WTC11 (cell line): Measurements from ENCODE around the gene S1PR3. TPM values are rescaled to one million over a fixed set of nuclear protein-coding genes. Genes with fewer than 3 reads are reported as not detected.

Experiments used
- ATAC-seq: fragments of 200-7000 bp; cut with Tn5 transposase; 2 replicates; pipeline ENCODE4 v1.10.0; 2021; ENCODE audit warnings: mild to moderate bottlenecking, moderate library complexity
- CTCF ChIA-PET: fragments of 300-600 bp; sonication (Branson Sonifier 250); formaldehyde crosslinking; loops from one replicate; lab custom pipeline; 2021; ENCODE audit warnings: antibody characterized with exemption; lab: Charles Lee
- POLR2A ChIA-PET: fragments of 350-600 bp; sonication (Branson Sonifier 250); formaldehyde crosslinking; loops from one replicate; lab custom pipeline; 2021; ENCODE audit warnings: antibody characterized with exemption; lab: Charles Lee
- DNase-seq: peaks from one replicate; pipeline ENCODE4 v3.0.0; 2021; ENCODE audit warnings: low spot score
- H3K27ac Mint-ChIP-seq: 2 replicates; pipeline ENCODE4 v1.8.0; 2021; ENCODE audit warnings: mixed read lengths
- H3K27me3 Mint-ChIP-seq: 2 replicates; pipeline ENCODE4 v1.8.0; 2021; ENCODE audit warnings: low read depth, mild to moderate bottlenecking, moderate library complexity, mixed read lengths
- H3K36me3 Mint-ChIP-seq: 2 replicates; pipeline ENCODE4 v1.8.0; 2021; ENCODE audit warnings: mixed read lengths
- H3K4me1 Mint-ChIP-seq: 2 replicates; pipeline ENCODE4 v1.8.0; 2022; ENCODE audit warnings: mixed read lengths
- H3K4me3 Mint-ChIP-seq: 2 replicates; pipeline ENCODE4 v1.8.0; 2021; ENCODE audit warnings: mild to moderate bottlenecking, moderate library complexity, mixed read lengths
- H3K9me3 Mint-ChIP-seq: 2 replicates; pipeline ENCODE4 v1.8.0; 2021; ENCODE audit warnings: mixed read lengths
- ATF1 ChIP-seq: sonication (generic); formaldehyde crosslinking; IDR thresholded peaks from 2 replicates; pipeline ENCODE4 v1.8.1; 2023; ENCODE audit warnings: mild to moderate bottlenecking, moderate library complexity, missing genetic modification reagents
- ATF3 ChIP-seq: sonication (generic); formaldehyde crosslinking; conservative IDR thresholded peaks from 2 replicates; pipeline ENCODE4 v1.8.1; 2022; ENCODE audit warnings: mild to moderate bottlenecking, missing genetic modification reagents
- CREB1 ChIP-seq: sonication (generic); formaldehyde crosslinking; IDR thresholded peaks from 2 replicates; pipeline ENCODE4 v1.8.0; 2023; ENCODE audit warnings: mild to moderate bottlenecking, missing genetic modification reagents
- CREM ChIP-seq: sonication (generic); formaldehyde crosslinking; IDR thresholded peaks from 2 replicates; pipeline ENCODE4 v1.8.1; 2022; ENCODE audit warnings: mild to moderate bottlenecking, missing genetic modification reagents, moderate library complexity
- EMX1 ChIP-seq: fragments of 250-450 bp; sonication (Bioruptor Pico); IDR thresholded peaks from 2 replicates; pipeline ENCODE4 v1.8.0; 2021; ENCODE audit warnings: mild to moderate bottlenecking
- GRHL2 ChIP-seq: fragments of 250-450 bp; sonication (Bioruptor Pico); IDR thresholded peaks from 2 replicates; pipeline ENCODE4 v1.8.0; 2022; ENCODE audit warnings: mild to moderate bottlenecking, moderate library complexity; ENCODE audit not compliant: insufficient replicate concordance, severe bottlenecking
- GTF2I ChIP-seq: fragments of 250-450 bp; sonication (Bioruptor Pico); conservative IDR thresholded peaks from 2 replicates; pipeline ENCODE4 v1.4.0; 2021; ENCODE audit warnings: mild to moderate bottlenecking
- IRF1 ChIP-seq: sonication (generic); formaldehyde crosslinking; IDR thresholded peaks from 2 replicates; pipeline ENCODE4 v1.8.0; 2023; ENCODE audit warnings: missing genetic modification reagents
- MAX ChIP-seq: sonication (generic); formaldehyde crosslinking; IDR thresholded peaks from 2 replicates; pipeline ENCODE4 v1.8.0; 2022; ENCODE audit warnings: mild to moderate bottlenecking, missing genetic modification reagents
- MYBL2 ChIP-seq: sonication (generic); formaldehyde crosslinking; IDR thresholded peaks from 2 replicates; pipeline ENCODE4 v1.8.1; 2023; ENCODE audit warnings: mild to moderate bottlenecking, moderate library complexity, missing genetic modification reagents
- NFATC4 ChIP-seq: fragments of 250-450 bp; sonication (Bioruptor Pico); IDR thresholded peaks from 2 replicates; pipeline ENCODE4 v1.9.0; 2021; ENCODE audit warnings: mild to moderate bottlenecking
- NR1H2 ChIP-seq: sonication (generic); formaldehyde crosslinking; IDR thresholded peaks from 2 replicates; pipeline ENCODE4 v1.9.0; 2021; ENCODE audit warnings: mild to moderate bottlenecking, moderate library complexity, missing genetic modification reagents
- SMAD3 ChIP-seq: sonication (generic); formaldehyde crosslinking; IDR thresholded peaks from 2 replicates; pipeline ENCODE4 v1.8.0; 2022; ENCODE audit warnings: missing genetic modification reagents, mild to moderate bottlenecking, borderline replicate concordance
- TCF7 ChIP-seq: sonication (generic); formaldehyde crosslinking; IDR thresholded peaks from 2 replicates; pipeline ENCODE4 v1.8.0; 2022; ENCODE audit warnings: mild to moderate bottlenecking, low read depth, missing genetic modification reagents, moderate library complexity
- TEAD1 ChIP-seq: sonication (generic); formaldehyde crosslinking; IDR thresholded peaks from 2 replicates; pipeline ENCODE4 v1.8.0; 2022; ENCODE audit warnings: mild to moderate bottlenecking, missing genetic modification reagents
- ZNF121 ChIP-seq: sonication (generic); formaldehyde crosslinking; IDR thresholded peaks from 2 replicates; pipeline ENCODE4 v1.8.0; 2023; ENCODE audit warnings: missing genetic modification reagents
- ZNF263 ChIP-seq: sonication (generic); formaldehyde crosslinking; IDR thresholded peaks from 2 replicates; pipeline ENCODE4 v1.8.1; 2022; ENCODE audit warnings: low read depth, mild to moderate bottlenecking, moderate library complexity, missing genetic modification reagents
- ZSCAN18 ChIP-seq: fragments of 250-450 bp; sonication (Bioruptor Pico); IDR thresholded peaks from 2 replicates; pipeline ENCODE4 v2.1.2; 2022; ENCODE audit warnings: mild to moderate bottlenecking, moderate library complexity
- total RNA-seq: library from RNA; stranded (reverse); gene quantifications from 3 replicates; pipeline ENCODE4 v1.2.3, GENCODE V29; 2021
- TF ChIP-seq, protein P1 (sequence below): sonication (generic); formaldehyde crosslinking; IDR thresholded peaks from 2 replicates; pipeline ENCODE4 v1.8.1; 2023; ENCODE audit warnings: mild to moderate bottlenecking, missing genetic modification reagents, moderate library complexity
- TF ChIP-seq, protein P2 (sequence below): fragments of 250-450 bp; sonication (Bioruptor Pico); IDR thresholded peaks from 2 replicates; pipeline ENCODE4 v1.9.0; 2021; ENCODE audit warnings: moderate library complexity, mild to moderate bottlenecking, inconsistent platforms, borderline replicate concordance
- TF ChIP-seq, protein P3 (sequence below): sonication (generic); formaldehyde crosslinking; IDR thresholded peaks from 2 replicates; pipeline ENCODE4 v1.8.1; 2022; ENCODE audit warnings: low read depth, missing genetic modification reagents, borderline replicate concordance
- TF ChIP-seq, protein P4 (sequence below): sonication (generic); formaldehyde crosslinking; conservative IDR thresholded peaks from 2 replicates; pipeline ENCODE4 v1.8.1; 2023; ENCODE audit warnings: mild to moderate bottlenecking, low read depth, missing genetic modification reagents, moderate library complexity

The S1PR3 gene
- total RNA-seq, 1 experiment from 2014 or later: 7.1 TPM

GRCh38 chr9:89044881-89045280 lies 53.6 kb downstream of the S1PR3 start (continued):
- TF ChIP-seq SMAD3: no peak

- H3K9me3 Mint-ChIP-seq: no peaks in the 10 kb centered on the region
- no peak overlapping the region for H3K27ac Mint-ChIP-seq
- peaks cover 2% of the 10 kb centered on the region; the same call in 1 of the 2 replicates for H3K4me1 Mint-ChIP-seq
- TF ChIP-seq TEAD1 (no peak), ZNF263 (CRISPR knock-in tag) (no peak), CREM (CRISPR knock-in tag) (no peak)
- no peak overlapping the region for H3K4me3 Mint-ChIP-seq
- H3K27me3 Mint-ChIP-seq: no peaks in the 10 kb centered on the region
- CTCF ChIA-PET: no interaction called here
- H3K36me3 Mint-ChIP-seq: no peaks in the 10 kb centered on the region; the same call in 1 of the 2 replicates
- POLR2A ChIA-PET: no interaction called here
- DNase-seq (no peak), ATAC-seq (no peak)
Measured at GRCh38 chr9:89046832-89047231, 55.6 kb downstream of the S1PR3 start.

DNA sequence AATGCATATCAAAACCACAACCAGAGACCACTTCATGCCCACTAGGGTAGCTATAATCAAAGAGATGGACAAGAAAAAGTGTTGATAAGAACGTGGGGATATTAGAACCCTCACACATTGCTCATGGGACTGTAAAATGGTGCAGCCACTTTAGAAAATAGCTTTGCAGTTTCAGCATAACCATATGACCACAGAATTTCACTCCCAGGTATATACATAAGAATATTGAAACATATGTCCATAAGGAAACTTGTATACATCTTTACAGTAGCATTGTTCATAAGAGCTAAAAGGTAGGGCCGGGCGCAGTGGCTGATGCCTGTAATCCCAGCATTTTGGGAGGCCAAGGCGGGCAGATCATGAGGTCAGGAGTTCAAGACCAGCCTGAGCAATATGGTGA lies 56.4 kb downstream of the S1PR3 start:
- POLR2A ChIA-PET: no interaction called here
- CTCF ChIA-PET: no interaction called here
- TF ChIP-seq NFATC4 (CRISPR knock-in tag) (no peak), NR1H2 (CRISPR knock-in tag) (no peak), TCF7 (CRISPR knock-in tag) (no peak), CREB1 (no peak), ZSCAN18 (CRISPR knock-in tag) (no peak), GTF2I (CRISPR knock-in tag) (no peak), GRHL2 (no peak), ZNF121 (no peak), EMX1 (CRISPR knock-in tag) (no peak), ATF1 (no peak), ATF3 (CRISPR knock-in tag) (no peak), MYBL2 (CRISPR knock-in tag) (no peak), MAX (CRISPR knock-in tag) (no peak), IRF1 (CRISPR knock-in tag) (no peak)
- TF ChIP-seq, protein P1, sequence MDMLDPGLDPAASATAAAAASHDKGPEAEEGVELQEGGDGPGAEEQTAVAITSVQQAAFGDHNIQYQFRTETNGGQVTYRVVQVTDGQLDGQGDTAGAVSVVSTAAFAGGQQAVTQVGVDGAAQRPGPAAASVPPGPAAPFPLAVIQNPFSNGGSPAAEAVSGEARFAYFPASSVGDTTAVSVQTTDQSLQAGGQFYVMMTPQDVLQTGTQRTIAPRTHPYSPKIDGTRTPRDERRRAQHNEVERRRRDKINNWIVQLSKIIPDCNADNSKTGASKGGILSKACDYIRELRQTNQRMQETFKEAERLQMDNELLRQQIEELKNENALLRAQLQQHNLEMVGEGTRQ (CRISPR knock-in tag): no peak
- TF ChIP-seq, protein P2, sequence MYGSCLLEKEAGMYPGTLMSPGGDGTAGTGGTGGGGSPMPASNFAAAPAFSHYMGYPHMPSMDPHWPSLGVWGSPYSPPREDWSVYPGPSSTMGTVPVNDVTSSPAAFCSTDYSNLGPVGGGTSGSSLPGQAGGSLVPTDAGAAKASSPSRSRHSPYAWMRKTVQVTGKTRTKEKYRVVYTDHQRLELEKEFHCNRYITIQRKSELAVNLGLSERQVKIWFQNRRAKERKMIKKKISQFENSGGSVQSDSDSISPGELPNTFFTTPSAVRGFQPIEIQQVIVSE (CRISPR knock-in tag): no peak
- TF ChIP-seq, protein P3, sequence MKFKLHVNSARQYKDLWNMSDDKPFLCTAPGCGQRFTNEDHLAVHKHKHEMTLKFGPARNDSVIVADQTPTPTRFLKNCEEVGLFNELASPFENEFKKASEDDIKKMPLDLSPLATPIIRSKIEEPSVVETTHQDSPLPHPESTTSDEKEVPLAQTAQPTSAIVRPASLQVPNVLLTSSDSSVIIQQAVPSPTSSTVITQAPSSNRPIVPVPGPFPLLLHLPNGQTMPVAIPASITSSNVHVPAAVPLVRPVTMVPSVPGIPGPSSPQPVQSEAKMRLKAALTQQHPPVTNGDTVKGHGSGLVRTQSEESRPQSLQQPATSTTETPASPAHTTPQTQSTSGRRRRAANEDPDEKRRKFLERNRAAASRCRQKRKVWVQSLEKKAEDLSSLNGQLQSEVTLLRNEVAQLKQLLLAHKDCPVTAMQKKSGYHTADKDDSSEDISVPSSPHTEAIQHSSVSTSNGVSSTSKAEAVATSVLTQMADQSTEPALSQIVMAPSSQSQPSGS (CRISPR knock-in tag): no peak
- TF ChIP-seq, protein P4, sequence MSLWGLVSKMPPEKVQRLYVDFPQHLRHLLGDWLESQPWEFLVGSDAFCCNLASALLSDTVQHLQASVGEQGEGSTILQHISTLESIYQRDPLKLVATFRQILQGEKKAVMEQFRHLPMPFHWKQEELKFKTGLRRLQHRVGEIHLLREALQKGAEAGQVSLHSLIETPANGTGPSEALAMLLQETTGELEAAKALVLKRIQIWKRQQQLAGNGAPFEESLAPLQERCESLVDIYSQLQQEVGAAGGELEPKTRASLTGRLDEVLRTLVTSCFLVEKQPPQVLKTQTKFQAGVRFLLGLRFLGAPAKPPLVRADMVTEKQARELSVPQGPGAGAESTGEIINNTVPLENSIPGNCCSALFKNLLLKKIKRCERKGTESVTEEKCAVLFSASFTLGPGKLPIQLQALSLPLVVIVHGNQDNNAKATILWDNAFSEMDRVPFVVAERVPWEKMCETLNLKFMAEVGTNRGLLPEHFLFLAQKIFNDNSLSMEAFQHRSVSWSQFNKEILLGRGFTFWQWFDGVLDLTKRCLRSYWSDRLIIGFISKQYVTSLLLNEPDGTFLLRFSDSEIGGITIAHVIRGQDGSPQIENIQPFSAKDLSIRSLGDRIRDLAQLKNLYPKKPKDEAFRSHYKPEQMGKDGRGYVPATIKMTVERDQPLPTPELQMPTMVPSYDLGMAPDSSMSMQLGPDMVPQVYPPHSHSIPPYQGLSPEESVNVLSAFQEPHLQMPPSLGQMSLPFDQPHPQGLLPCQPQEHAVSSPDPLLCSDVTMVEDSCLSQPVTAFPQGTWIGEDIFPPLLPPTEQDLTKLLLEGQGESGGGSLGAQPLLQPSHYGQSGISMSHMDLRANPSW (CRISPR knock-in tag): no peak
- Mint-ChIP-seq H3K27me3 (no peaks in the 10 kb centered on the region), H3K9me3 (no peaks in the 10 kb centered on the region), H3K27ac (no peak overlapping the region), H3K36me3 (no peaks in the 10 kb centered on the region; the same call in 1 of the 2 replicates), H3K4me1 (peaks cover 2% of the 10 kb centered on the region; the same call in 1 of the 2 replicates), H3K4me3 (no peak overlapping the region)
- ATAC-seq: no peak
- DNase-seq: no peak
